Measurements from ENCODE around the gene ATP2C2.

The ATP2C2 gene

GRCh38 chr16:84499638-84500037 lies 131.3 kb downstream of the ATP2C2 start:
- DNase-seq = no peak

GRCh38 chr16:84500531-84500930 lies 132.2 kb downstream of the ATP2C2 start:
- no peak for DNase-seq

GRCh38 chr16:84501077-84501735 lies 132.9 kb downstream of the ATP2C2 start:
- DNase-seq = peak; percentile 83

- no peak for DNase-seq
These were observed 133.7 kb downstream of the ATP2C2 start for GRCh38 chr16:84502075-84502474.

- no peak for DNase-seq
These were observed 134.2 kb downstream of the ATP2C2 start for GRCh38 chr16:84502581-84502980.

- no peak for DNase-seq
These were observed 135.5 kb downstream of the ATP2C2 start for GRCh38 chr16:84503751-84504395.

- DNase-seq = peak; percentile 97
These were observed 136.3 kb downstream of the ATP2C2 start, which contains the start of gene MEAK7 for GRCh38 chr16:84504420-84505248. TSS of gene MEAK7 (minus strand) at chr16:84504659. CDS start at chr16:84498086, 6,573 bp downstream.

GRCh38 chr16:84505249-84506187 lies 137.2 kb downstream of the ATP2C2 start:
- DNase-seq = no peak

- DNase-seq = no peak
These were observed 139.0 kb downstream of the ATP2C2 start for GRCh38 chr16:84507011-84507982.

GRCh38 chr16:84508502-84508901 lies 140.2 kb downstream of the ATP2C2 start:
- no peak for DNase-seq

GRCh38 chr16:84509032-84509950 lies 141.0 kb downstream of the ATP2C2 start:
- no peak for DNase-seq

GRCh38 chr16:84511180-84511800 lies 143.0 kb downstream of the ATP2C2 start:
- peak; percentile 87 for DNase-seq

- no peak for DNase-seq
These were observed 143.5 kb downstream of the ATP2C2 start for GRCh38 chr16:84511831-84512230.

- DNase-seq = no peak
These were observed 144.8 kb downstream of the ATP2C2 start for GRCh38 chr16:84513123-84513522.

GRCh38 chr16:84513666-84514065 lies 145.3 kb downstream of the ATP2C2 start:
- DNase-seq = no peak
